ENCODE results near the gene SIPA1L2. TPM values are rescaled to one million over a fixed set of nuclear protein-coding genes. Genes with fewer than 3 reads are reported as not detected.

SIPA1L2 gene
- total and polyA plus RNA-seq, 2 of the 4 experiments (the other 2 are of a cell fraction): 7.1 to 13.4 TPM

DNA sequence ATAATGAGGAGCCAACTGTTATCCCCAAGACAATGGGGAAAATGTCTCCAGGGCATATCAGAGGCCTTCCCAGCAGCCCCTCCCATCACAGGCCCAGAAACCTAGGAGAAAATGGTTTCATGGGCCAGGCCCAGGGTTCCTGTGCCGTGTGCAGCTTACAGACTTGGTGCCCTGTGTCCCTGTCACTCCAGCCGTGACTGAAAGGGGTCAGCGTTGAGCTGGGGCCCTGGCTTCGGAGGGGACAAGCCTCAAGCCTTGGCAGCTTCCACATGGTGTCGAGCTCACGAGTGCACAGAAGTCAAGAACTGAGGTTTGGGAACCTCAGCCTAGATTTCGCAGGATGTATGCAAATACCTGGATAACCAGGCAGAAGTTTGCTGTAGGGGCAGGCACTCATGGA is 18.1 kb downstream of the SIPA1L2 start:
- Histone ChIP-seq H3K56ac (ENCODE audit: extremely low read depth, insufficient read depth, low read length) (no peak overlapping the region), H2AK5ac (ENCODE audit: low read depth, low read length) (no peak overlapping the region), H3K79me1 (ENCODE audit: low read depth in 1 of 2, low read length in 2 of 2) (peaks cover 9 to 25% of the 10 kb centered on the region in 2 experiments; a peak in 3 of 4 replicates), H3K27ac (ENCODE audit: insufficient read depth, low read length) (no peak overlapping the region), H2BK5ac (ENCODE audit: low read depth, low read length, poor library complexity, severe bottlenecking) (no peak overlapping the region), H3K9me3 (ENCODE audit: control insufficient read depth, insufficient read depth, low read length) (no peaks in the 10 kb centered on the region), H2BK20ac (ENCODE audit: low read depth, low read length) (no peak overlapping the region), H3K4me3 (ENCODE audit: insufficient read depth, low read depth, low read length) (no peak overlapping the region), H3K27me3 (ENCODE audit: control insufficient read depth, insufficient read depth, low read length) (no peaks in the 10 kb centered on the region), H3K36me3 (ENCODE audit: control insufficient read depth, insufficient read depth, low read length) (no peaks in the 10 kb centered on the region), H3K23ac (ENCODE audit: low read depth, low read length) (no peak overlapping the region), H3K9me1 (ENCODE audit: insufficient read depth, low read length) (peaks cover 9% of the 10 kb centered on the region), H3K14ac (replicated peaks; ENCODE audit: low read depth, low read length) (no peak overlapping the region), H4K5ac (ENCODE audit: low read depth, low read length) (no peak overlapping the region), H2BK15ac (ENCODE audit: low read depth, low read length) (no peak overlapping the region), H4K8ac (ENCODE audit: low read depth in 2 of 2, low read length in 2 of 2) (no peak overlapping the region), H3K4me1 (ENCODE audit: control insufficient read depth, insufficient read depth, low read length) (peaks cover 13% of the 10 kb centered on the region), H3K4ac (ENCODE audit: low read depth, low read length) (0 out of 2 replicates have a peak overlapping the region, but pooled peaks have one; percentile 8), H4K20me1 (ENCODE audit: insufficient read depth, low read length) (peaks cover 11% of the 10 kb centered on the region; the same call in 1 of the 2 replicates), H2AK9ac (replicated peaks; ENCODE audit: low read depth, low read length, poor library complexity) (no peak overlapping the region), H2BK120ac (ENCODE audit: low read depth, low read length) (no peak overlapping the region), H3K4me2 (ENCODE audit: low read depth, low read length) (no peak overlapping the region), H3K9ac (ENCODE audit: low read depth, low read length) (no peak overlapping the region), H3K18ac (ENCODE audit: low read depth, low read length) (no peak overlapping the region), H2AFZ (replicated peaks; ENCODE audit: low read length, poor library complexity) (no peak overlapping the region), H4K91ac (ENCODE audit: insufficient read depth, low read depth, low read length) (no peak overlapping the region)
- BruUV-seq (replicated peaks): no TSS peak
- intact Hi-C loops (cut with micrococcal nuclease) (loop anchor here (5.0 kb wide), 2 partner anchors 95 to 135 kb away; no protein-coding TSS in a partner anchor), dilution Hi-C loops (cut with HindIII; ENCODE audit: low sequenced_read_pairs, unreplicated experiment) (no loop called here), in situ Hi-C loops (cut with MboI; ENCODE audit: low sequenced_read_pairs) (loop anchor here (10.0 kb wide), 1 partner anchor 597 kb away; no protein-coding TSS in a partner anchor)
- no peak for ATAC-seq (ENCODE audit: low read depth)
- no peak for DNase-seq
- ChIA-PET POLR2A (ENCODE audit: unreplicated experiment) (no interaction called here), CTCF (no interaction called here)
- WGBS, 2 experiments (ENCODE audit: extremely low coverage in 2 of 2, insufficient read length in 1 of 2): 100% methylated on average over 3 of the region's 7 CpGs; no CpG with 5 or more reads in 1 of the 2 experiments
- no peak for TF ChIP-seq SMC3 (IDR thresholded peaks at IDR 0.05; ENCODE audit: low read depth, low read length)
- TF ChIP-seq NFE2L2 (IDR thresholded peaks at IDR 0.05; ENCODE audit: low read depth, low read length): no peak
- TF ChIP-seq, protein P1, sequence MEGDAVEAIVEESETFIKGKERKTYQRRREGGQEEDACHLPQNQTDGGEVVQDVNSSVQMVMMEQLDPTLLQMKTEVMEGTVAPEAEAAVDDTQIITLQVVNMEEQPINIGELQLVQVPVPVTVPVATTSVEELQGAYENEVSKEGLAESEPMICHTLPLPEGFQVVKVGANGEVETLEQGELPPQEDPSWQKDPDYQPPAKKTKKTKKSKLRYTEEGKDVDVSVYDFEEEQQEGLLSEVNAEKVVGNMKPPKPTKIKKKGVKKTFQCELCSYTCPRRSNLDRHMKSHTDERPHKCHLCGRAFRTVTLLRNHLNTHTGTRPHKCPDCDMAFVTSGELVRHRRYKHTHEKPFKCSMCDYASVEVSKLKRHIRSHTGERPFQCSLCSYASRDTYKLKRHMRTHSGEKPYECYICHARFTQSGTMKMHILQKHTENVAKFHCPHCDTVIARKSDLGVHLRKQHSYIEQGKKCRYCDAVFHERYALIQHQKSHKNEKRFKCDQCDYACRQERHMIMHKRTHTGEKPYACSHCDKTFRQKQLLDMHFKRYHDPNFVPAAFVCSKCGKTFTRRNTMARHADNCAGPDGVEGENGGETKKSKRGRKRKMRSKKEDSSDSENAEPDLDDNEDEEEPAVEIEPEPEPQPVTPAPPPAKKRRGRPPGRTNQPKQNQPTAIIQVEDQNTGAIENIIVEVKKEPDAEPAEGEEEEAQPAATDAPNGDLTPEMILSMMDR (conservative IDR thresholded peaks at IDR 0.05; ENCODE audit: low read depth, low read length): no peak
- TF ChIP-seq MAZ (IDR thresholded peaks at IDR 0.05; ENCODE audit: borderline replicate concordance, low read depth, low read length): no peak
- TF ChIP-seq RAD21 (IDR thresholded peaks at IDR 0.05; ENCODE audit: low read length): no peak
- TF ChIP-seq MXI1 (IDR thresholded peaks at IDR 0.05; ENCODE audit: borderline replicate concordance, low read depth, low read length): no peak

All from IMR-90 (cell line).